Dermis lymphatic vessel endothelial cell (primary cell): ENCODE data around the gene OLIG2. TPM values are rescaled to one million over a fixed set of nuclear protein-coding genes. Genes with fewer than 3 reads are reported as not detected.

Experiments used
- total RNA-seq: library from RNA; depleted of rRNA; stranded (reverse); fragments of >200 nt; gene quantifications from 2 replicates; pipeline ENCODE4 v1.2.1, GENCODE V29; 2014

Gene OLIG2
- total RNA-seq: not detected in 2 replicates

DNA sequence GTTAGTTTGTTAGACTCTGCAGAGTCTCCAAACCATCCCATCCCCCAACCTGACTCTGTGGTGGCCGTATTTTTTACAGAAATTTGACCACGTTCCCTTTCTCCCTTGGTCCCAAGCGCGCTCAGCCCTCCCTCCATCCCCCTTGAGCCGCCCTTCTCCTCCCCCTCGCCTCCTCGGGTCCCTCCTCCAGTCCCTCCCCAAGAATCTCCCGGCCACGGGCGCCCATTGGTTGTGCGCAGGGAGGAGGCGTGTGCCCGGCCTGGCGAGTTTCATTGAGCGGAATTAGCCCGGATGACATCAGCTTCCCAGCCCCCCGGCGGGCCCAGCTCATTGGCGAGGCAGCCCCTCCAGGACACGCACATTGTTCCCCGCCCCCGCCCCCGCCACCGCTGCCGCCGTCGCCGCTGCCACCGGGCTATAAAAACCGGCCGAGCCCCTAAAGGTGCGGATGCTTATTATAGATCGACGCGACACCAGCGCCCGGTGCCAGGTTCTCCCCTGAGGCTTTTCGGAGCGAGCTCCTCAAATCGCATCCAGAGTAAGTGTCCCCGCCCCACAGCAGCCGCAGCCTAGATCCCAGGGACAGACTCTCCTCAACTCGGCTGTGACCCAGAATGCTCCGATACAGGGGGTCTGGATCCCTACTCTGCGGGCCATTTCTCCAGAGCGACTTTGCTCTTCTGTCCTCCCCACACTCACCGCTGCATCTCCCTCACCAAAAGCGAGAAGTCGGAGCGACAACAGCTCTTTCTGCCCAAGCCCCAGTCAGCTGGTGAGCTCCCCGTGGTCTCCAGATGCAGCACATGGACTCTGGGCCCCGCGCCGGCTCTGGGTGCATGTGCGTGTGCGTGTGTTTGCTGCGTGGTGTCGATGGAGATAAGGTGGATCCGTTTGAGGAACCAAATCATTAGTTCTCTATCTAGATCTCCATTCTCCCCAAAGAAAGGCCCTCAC lies at the start of gene OLIG2:
Gene OLIG2, plus strand, starts transcription at position 447 of the 954 bp plus-strand sequence. CDS start 928 bp downstream, outside the sequence.

DNA sequence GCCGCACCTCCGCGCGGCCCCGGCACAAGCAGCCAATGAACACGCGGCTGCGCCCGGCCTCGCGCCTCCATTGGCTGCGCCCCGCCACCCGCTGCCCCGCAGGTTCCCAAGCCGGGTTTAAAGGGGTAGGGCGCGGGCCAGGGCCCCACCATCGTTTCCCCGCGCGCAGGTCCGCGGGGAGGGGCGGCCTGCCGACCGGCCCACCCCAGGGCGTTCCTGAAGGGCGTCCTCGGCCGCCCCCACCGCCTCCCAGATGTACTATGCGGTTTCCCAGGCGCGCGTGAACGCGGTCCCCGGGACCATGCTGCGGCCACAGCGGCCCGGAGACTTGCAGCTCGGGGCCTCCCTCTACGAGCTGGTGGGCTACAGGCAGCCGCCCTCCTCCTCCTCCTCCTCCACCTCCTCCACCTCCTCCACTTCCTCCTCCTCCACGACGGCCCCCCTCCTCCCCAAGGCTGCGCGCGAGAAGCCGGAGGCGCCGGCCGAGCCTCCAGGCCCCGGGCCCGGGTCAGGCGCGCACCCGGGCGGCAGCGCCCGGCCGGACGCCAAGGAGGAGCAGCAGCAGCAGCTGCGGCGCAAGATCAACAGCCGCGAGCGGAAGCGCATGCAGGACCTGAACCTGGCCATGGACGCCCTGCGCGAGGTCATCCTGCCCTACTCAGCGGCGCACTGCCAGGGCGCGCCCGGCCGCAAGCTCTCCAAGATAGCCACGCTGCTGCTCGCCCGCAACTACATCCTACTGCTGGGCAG lies 44.4 kb downstream of the OLIG2 start, which contains the start of gene OLIG1:
Gene OLIG1, plus strand, starts transcription at position 148 of the 750 bp plus-strand sequence. Its CDS starts 106 bp downstream, at position 254.

Other genes with a start within 250 kb of the OLIG2 start
- not detected in 2 replicates for gene OLIG1, start 44.2 kb downstream of the OLIG2 start, total RNA-seq
- 8.2 and 9.4 TPM in 2 replicates for gene IFNAR2, start 204.0 kb downstream of the OLIG2 start, total RNA-seq
- gene IL10RB, start 240.4 kb downstream of the OLIG2 start, total RNA-seq: 51.9 and 56.3 TPM in 2 replicates